CD4-positive, alpha-beta T cell treated with Interleukin-2 at 100 ng/mL for 4 hours (primary cell): ENCODE data around the gene ITGAE.

Source experiments
- DNase-seq: peaks from one replicate; pipeline ENCODE4 v3.0.0-alpha.2; 2020; ENCODE audit warnings: low spot score

ITGAE gene

GRCh38 chr17:3817851-3818605, 17.0 kb upstream of the ITGAE start:
- DNase-seq = no peak

- DNase-seq = no peak
These were observed 14.9 kb upstream of the ITGAE start for GRCh38 chr17:3815925-3816324.

GRCh38 chr17:3815122-3815521, 14.1 kb upstream of the ITGAE start:
- DNase-seq = no peak

GRCh38 chr17:3814361-3814760, 13.4 kb upstream of the ITGAE start:
- DNase-seq = no peak

- no peak for DNase-seq
These were observed 12.2 kb upstream of the ITGAE start for GRCh38 chr17:3813171-3813570.

- DNase-seq = no peak
These were observed 11.8 kb upstream of the ITGAE start for GRCh38 chr17:3812771-3813170.

- DNase-seq = no peak
These were observed 11.3 kb upstream of the ITGAE start for GRCh38 chr17:3812284-3812683.

GRCh38 chr17:3810019-3810418, 9.0 kb upstream of the ITGAE start:
- no peak for DNase-seq

- no peak for DNase-seq
These were observed 8.1 kb upstream of the ITGAE start for GRCh38 chr17:3809135-3809534.

- DNase-seq = no peak
These were observed 7.7 kb upstream of the ITGAE start for GRCh38 chr17:3808701-3809100.

GRCh38 chr17:3805581-3805980, 4.6 kb upstream of the ITGAE start:
- DNase-seq = no peak

- peak; percentile 7 for DNase-seq
These were observed 3.5 kb upstream of the ITGAE start for GRCh38 chr17:3804503-3804931.

GRCh38 chr17:3803308-3803640, 2.3 kb upstream of the ITGAE start:
- no peak for DNase-seq

GRCh38 chr17:3802461-3803307, 1.7 kb upstream of the ITGAE start:
- no peak for DNase-seq

GRCh38 chr17:3801792-3802191, 804 bp upstream of the ITGAE start:
- DNase-seq = no peak

GRCh38 chr17:3801347-3801746, 359 bp upstream of the ITGAE start:
- DNase-seq = no peak

GRCh38 chr17:3799181-3799945, 1.6 kb downstream of the ITGAE start:
- no peak for DNase-seq

- DNase-seq = peak; percentile 20
These were observed 2.5 kb downstream of the ITGAE start for GRCh38 chr17:3798273-3799180.

- DNase-seq = peak; percentile 74
These were observed 4.2 kb downstream of the ITGAE start for GRCh38 chr17:3796822-3797170.

GRCh38 chr17:3796110-3796821, 4.7 kb downstream of the ITGAE start:
- DNase-seq = peak; percentile 92
